ENCODE measurements around the gene GNRH2.

GNRH2 gene

GRCh38 chr20:3094848-3095629, 51.6 kb downstream of the GNRH2 start:
- H3K27me3 ChIP-seq = peaks cover 66% of the 10 kb centered on the region
- H3K9me3 ChIP-seq = no peaks in the 10 kb centered on the region
- H3K4me3 ChIP-seq (ENCODE audit: low read depth in 1 of 2, low read length in 1 of 2) = no peak overlapping the region
- H3K27ac ChIP-seq = no peak overlapping the region
- TF ChIP-seq CTCF (IDR thresholded peaks at IDR 0.05) = no peak
- peaks cover 16 to 20% of the 10 kb centered on the region in 2 experiments for H3K4me1 ChIP-seq (ENCODE audit: control insufficient read depth in 1 of 2, insufficient read depth in 1 of 2, low read depth in 1 of 2, low read length in 1 of 2)
- no peaks in the 10 kb centered on the region for H3K36me3 ChIP-seq

Data from neutrophil (primary cell).